ENCODE results near the gene SMIM32.

- TF ChIP-seq POLR2A (IDR thresholded peaks at IDR 0.05) (no peak), CTCF (IDR thresholded peaks at IDR 0.05) (no peak), POLR2AphosphoS5 (IDR thresholded peaks at IDR 0.05) (no peak)
Measured at GRCh38 chr5:136200761-136201160, 7.8 kb upstream of the SMIM32 start.
